ENCODE results near the gene SLC25A20.

SLC25A20 gene

GRCh38 chr3:48898383-48899234 is at the start of gene SLC25A20:
SLC25A20 (minus strand) TSS chr3:48898882; CDS start chr3:48898794, 88 bp downstream.
- peak within 1 kb of the TSS; percentile 79 for H3K27ac ChIP-seq
- ChIA-PET CTCF (interaction anchor here (0.9 kb wide), 1 partner anchor 38 kb away, joined by 3 read pairs; no protein-coding TSS in a partner anchor), POLR2A (ENCODE audit: low non-redundant PET) (no interaction called here)

GRCh38 chr3:48945891-48946549 is 47.3 kb upstream of the SLC25A20 start:
- H3K27ac ChIP-seq = no peak overlapping the region
- ChIA-PET POLR2A (ENCODE audit: low non-redundant PET) (no interaction called here), CTCF (no interaction called here)
- no peak for TF ChIP-seq CTCF (conservative IDR thresholded peaks at IDR 0.05; ENCODE audit: low read depth)
- no peak for DNase-seq (ENCODE audit: low spot score)

More at GRCh38 chr3:48898383-48899234, at the start of gene SLC25A20:
- no peak for TF ChIP-seq CTCF (conservative IDR thresholded peaks at IDR 0.05; ENCODE audit: low read depth)
- DNase-seq (ENCODE audit: low spot score) = peak; percentile 87

- TF ChIP-seq CTCF (conservative IDR thresholded peaks at IDR 0.05; ENCODE audit: low read depth) = no peak
- no peak for DNase-seq (ENCODE audit: low spot score)
- ChIA-PET CTCF (no interaction called here), POLR2A (ENCODE audit: low non-redundant PET) (no interaction called here)
- H3K27ac ChIP-seq = no peak overlapping the region
Observed at GRCh38 chr3:48945432-48945831, 46.8 kb upstream of the SLC25A20 start.

- CTCF ChIA-PET = no interaction called here
- TF ChIP-seq CTCF (conservative IDR thresholded peaks at IDR 0.05; ENCODE audit: low read depth) = no peak
- POLR2A ChIA-PET (ENCODE audit: low non-redundant PET) = no interaction called here
- no peak overlapping the region for H3K27ac ChIP-seq
- no peak for DNase-seq (ENCODE audit: low spot score)
Observed at GRCh38 chr3:48938689-48939088, 40.0 kb upstream of the SLC25A20 start.

- ChIA-PET POLR2A (ENCODE audit: low non-redundant PET) (no interaction called here), CTCF (no interaction called here)
- no peak for TF ChIP-seq CTCF (conservative IDR thresholded peaks at IDR 0.05; ENCODE audit: low read depth)
- no peak overlapping the region for H3K27ac ChIP-seq
- DNase-seq (ENCODE audit: low spot score) = no peak
Observed at GRCh38 chr3:48938156-48938555, 39.5 kb upstream of the SLC25A20 start.

GRCh38 chr3:48935530-48935929 is 36.8 kb upstream of the SLC25A20 start:
- no peak for DNase-seq (ENCODE audit: low spot score)
- ChIA-PET CTCF (no interaction called here), POLR2A (ENCODE audit: low non-redundant PET) (no interaction called here)
- H3K27ac ChIP-seq = no peak overlapping the region
- no peak for TF ChIP-seq CTCF (conservative IDR thresholded peaks at IDR 0.05; ENCODE audit: low read depth)

Measured in RWPE1 (cell line).